Measurements from ENCODE around the gene AJAP1.

Gene AJAP1

GRCh38 chr1:4770713-4771112 lies 116.3 kb downstream of the AJAP1 start:
- no peaks in the 10 kb centered on the region for H3K27me3 ChIP-seq (ENCODE audit: control insufficient read depth, insufficient read depth, low read length)
- H3K36me3 ChIP-seq (ENCODE audit: control insufficient read depth, low read depth, low read length), result no peaks in the 10 kb centered on the region
- no peak overlapping the region for H3K9ac ChIP-seq (ENCODE audit: low read length)
- no peak overlapping the region for H3K4me3 ChIP-seq (ENCODE audit: low read length)
- no peaks in the 10 kb centered on the region for H3K4me1 ChIP-seq (ENCODE audit: control insufficient read depth, low read depth, low read length)
- H3K9me3 ChIP-seq (ENCODE audit: control insufficient read depth, low read depth, low read length), result no peaks in the 10 kb centered on the region
- no peak overlapping the region for H3K27ac ChIP-seq (ENCODE audit: low read length)

GRCh38 chr1:4771267-4771666 lies 116.9 kb downstream of the AJAP1 start:
- Histone ChIP-seq H3K27me3 (ENCODE audit: control insufficient read depth, insufficient read depth, low read length) (no peaks in the 10 kb centered on the region), H3K36me3 (ENCODE audit: control insufficient read depth, low read depth, low read length) (no peaks in the 10 kb centered on the region), H3K4me3 (ENCODE audit: low read length) (no peak overlapping the region), H3K9me3 (ENCODE audit: control insufficient read depth, low read depth, low read length) (no peaks in the 10 kb centered on the region), H3K4me1 (ENCODE audit: control insufficient read depth, low read depth, low read length) (no peaks in the 10 kb centered on the region), H3K27ac (ENCODE audit: low read length) (no peak overlapping the region), H3K9ac (ENCODE audit: low read length) (no peak overlapping the region)

- no peaks in the 10 kb centered on the region for H3K9me3 ChIP-seq (ENCODE audit: control insufficient read depth, low read depth, low read length)
- no peaks in the 10 kb centered on the region for H3K27me3 ChIP-seq (ENCODE audit: control insufficient read depth, insufficient read depth, low read length)
- no peaks in the 10 kb centered on the region for H3K36me3 ChIP-seq (ENCODE audit: control insufficient read depth, low read depth, low read length)
- H3K9ac ChIP-seq (ENCODE audit: low read length), result no peak overlapping the region
- no peak overlapping the region for H3K4me3 ChIP-seq (ENCODE audit: low read length)
- no peak overlapping the region for H3K27ac ChIP-seq (ENCODE audit: low read length)
- no peaks in the 10 kb centered on the region for H3K4me1 ChIP-seq (ENCODE audit: control insufficient read depth, low read depth, low read length)
Measured at GRCh38 chr1:4771721-4772120, 117.3 kb downstream of the AJAP1 start.

GRCh38 chr1:4772294-4773010 lies 118.0 kb downstream of the AJAP1 start:
- H3K36me3 ChIP-seq (ENCODE audit: control insufficient read depth, low read depth, low read length), result no peaks in the 10 kb centered on the region
- H3K27ac ChIP-seq (ENCODE audit: low read length), result no peak overlapping the region
- H3K4me1 ChIP-seq (ENCODE audit: control insufficient read depth, low read depth, low read length), result no peaks in the 10 kb centered on the region
- H3K4me3 ChIP-seq (ENCODE audit: low read length), result no peak overlapping the region
- H3K9me3 ChIP-seq (ENCODE audit: control insufficient read depth, low read depth, low read length), result no peaks in the 10 kb centered on the region
- no peak overlapping the region for H3K9ac ChIP-seq (ENCODE audit: low read length)
- no peaks in the 10 kb centered on the region for H3K27me3 ChIP-seq (ENCODE audit: control insufficient read depth, insufficient read depth, low read length)

- H3K9ac ChIP-seq (ENCODE audit: low read length), result no peak overlapping the region
- no peaks in the 10 kb centered on the region for H3K27me3 ChIP-seq (ENCODE audit: control insufficient read depth, insufficient read depth, low read length)
- no peak overlapping the region for H3K27ac ChIP-seq (ENCODE audit: low read length)
- no peaks in the 10 kb centered on the region for H3K9me3 ChIP-seq (ENCODE audit: control insufficient read depth, low read depth, low read length)
- H3K4me1 ChIP-seq (ENCODE audit: control insufficient read depth, low read depth, low read length), result no peaks in the 10 kb centered on the region
- no peaks in the 10 kb centered on the region for H3K36me3 ChIP-seq (ENCODE audit: control insufficient read depth, low read depth, low read length)
- H3K4me3 ChIP-seq (ENCODE audit: low read length), result no peak overlapping the region
Measured at GRCh38 chr1:4773226-4773625, 118.8 kb downstream of the AJAP1 start.

GRCh38 chr1:4775506-4775905 lies 121.1 kb downstream of the AJAP1 start:
- Histone ChIP-seq H3K4me1 (ENCODE audit: control insufficient read depth, low read depth, low read length) (no peaks in the 10 kb centered on the region), H3K27ac (ENCODE audit: low read length) (no peak overlapping the region), H3K27me3 (ENCODE audit: control insufficient read depth, insufficient read depth, low read length) (no peaks in the 10 kb centered on the region), H3K9me3 (ENCODE audit: control insufficient read depth, low read depth, low read length) (no peaks in the 10 kb centered on the region), H3K36me3 (ENCODE audit: control insufficient read depth, low read depth, low read length) (no peaks in the 10 kb centered on the region), H3K9ac (ENCODE audit: low read length) (no peak overlapping the region), H3K4me3 (ENCODE audit: low read length) (no peak overlapping the region)

GRCh38 chr1:4778056-4778455 lies 123.6 kb downstream of the AJAP1 start:
- no peaks in the 10 kb centered on the region for H3K27me3 ChIP-seq (ENCODE audit: control insufficient read depth, insufficient read depth, low read length)
- H3K4me3 ChIP-seq (ENCODE audit: low read length), result no peak overlapping the region
- H3K36me3 ChIP-seq (ENCODE audit: control insufficient read depth, low read depth, low read length), result no peaks in the 10 kb centered on the region
- no peaks in the 10 kb centered on the region for H3K9me3 ChIP-seq (ENCODE audit: control insufficient read depth, low read depth, low read length)
- no peaks in the 10 kb centered on the region for H3K4me1 ChIP-seq (ENCODE audit: control insufficient read depth, low read depth, low read length)
- H3K27ac ChIP-seq (ENCODE audit: low read length), result no peak overlapping the region
- no peak overlapping the region for H3K9ac ChIP-seq (ENCODE audit: low read length)

GRCh38 chr1:4781646-4782045 lies 127.2 kb downstream of the AJAP1 start:
- no peaks in the 10 kb centered on the region for H3K27me3 ChIP-seq (ENCODE audit: control insufficient read depth, insufficient read depth, low read length)
- no peaks in the 10 kb centered on the region for H3K4me1 ChIP-seq (ENCODE audit: control insufficient read depth, low read depth, low read length)
- H3K4me3 ChIP-seq (ENCODE audit: low read length), result no peak overlapping the region
- no peaks in the 10 kb centered on the region for H3K9me3 ChIP-seq (ENCODE audit: control insufficient read depth, low read depth, low read length)
- H3K27ac ChIP-seq (ENCODE audit: low read length), result no peak overlapping the region
- no peak overlapping the region for H3K9ac ChIP-seq (ENCODE audit: low read length)
- H3K36me3 ChIP-seq (ENCODE audit: control insufficient read depth, low read depth, low read length), result no peaks in the 10 kb centered on the region

- H3K27me3 ChIP-seq (ENCODE audit: control insufficient read depth, insufficient read depth, low read length), result no peaks in the 10 kb centered on the region
- no peak overlapping the region for H3K27ac ChIP-seq (ENCODE audit: low read length)
- no peaks in the 10 kb centered on the region for H3K9me3 ChIP-seq (ENCODE audit: control insufficient read depth, low read depth, low read length)
- H3K4me1 ChIP-seq (ENCODE audit: control insufficient read depth, low read depth, low read length), result no peaks in the 10 kb centered on the region
- H3K36me3 ChIP-seq (ENCODE audit: control insufficient read depth, low read depth, low read length), result no peaks in the 10 kb centered on the region
- no peak overlapping the region for H3K9ac ChIP-seq (ENCODE audit: low read length)
- H3K4me3 ChIP-seq (ENCODE audit: low read length), result no peak overlapping the region
Measured at GRCh38 chr1:4784761-4785160, 130.4 kb downstream of the AJAP1 start.

GRCh38 chr1:4786055-4786454 lies 131.6 kb downstream of the AJAP1 start:
- Histone ChIP-seq H3K27me3 (ENCODE audit: control insufficient read depth, insufficient read depth, low read length) (no peaks in the 10 kb centered on the region), H3K36me3 (ENCODE audit: control insufficient read depth, low read depth, low read length) (no peaks in the 10 kb centered on the region), H3K4me3 (ENCODE audit: low read length) (no peak overlapping the region), H3K9ac (ENCODE audit: low read length) (no peak overlapping the region), H3K9me3 (ENCODE audit: control insufficient read depth, low read depth, low read length) (no peaks in the 10 kb centered on the region), H3K27ac (ENCODE audit: low read length) (no peak overlapping the region), H3K4me1 (ENCODE audit: control insufficient read depth, low read depth, low read length) (no peaks in the 10 kb centered on the region)

- H3K4me3 ChIP-seq (ENCODE audit: low read length), result no peak overlapping the region
- no peak overlapping the region for H3K27ac ChIP-seq (ENCODE audit: low read length)
- H3K9ac ChIP-seq (ENCODE audit: low read length), result no peak overlapping the region
- no peaks in the 10 kb centered on the region for H3K27me3 ChIP-seq (ENCODE audit: control insufficient read depth, insufficient read depth, low read length)
- no peaks in the 10 kb centered on the region for H3K9me3 ChIP-seq (ENCODE audit: control insufficient read depth, low read depth, low read length)
- no peaks in the 10 kb centered on the region for H3K4me1 ChIP-seq (ENCODE audit: control insufficient read depth, low read depth, low read length)
- no peaks in the 10 kb centered on the region for H3K36me3 ChIP-seq (ENCODE audit: control insufficient read depth, low read depth, low read length)
Measured at GRCh38 chr1:4787551-4787950, 133.1 kb downstream of the AJAP1 start.

- no peak overlapping the region for H3K27ac ChIP-seq (ENCODE audit: low read length)
- no peaks in the 10 kb centered on the region for H3K9me3 ChIP-seq (ENCODE audit: control insufficient read depth, low read depth, low read length)
- H3K9ac ChIP-seq (ENCODE audit: low read length), result no peak overlapping the region
- H3K4me1 ChIP-seq (ENCODE audit: control insufficient read depth, low read depth, low read length), result peaks cover 5% of the 10 kb centered on the region
- no peaks in the 10 kb centered on the region for H3K27me3 ChIP-seq (ENCODE audit: control insufficient read depth, insufficient read depth, low read length)
- H3K4me3 ChIP-seq (ENCODE audit: low read length), result no peak overlapping the region
- H3K36me3 ChIP-seq (ENCODE audit: control insufficient read depth, low read depth, low read length), result no peaks in the 10 kb centered on the region
Measured at GRCh38 chr1:4792565-4792964, 138.2 kb downstream of the AJAP1 start.

Data from iPS-18a (cell line).